ENCODE measurements around the gene TRIP4. TPM values are rescaled to one million over a fixed set of nuclear protein-coding genes. Genes with fewer than 3 reads are reported as not detected.
A peak's percentile ranks its signal among the peaks of the same experiment; 100 is the strongest.

TRIP4 gene
- total and polyA plus RNA-seq, 9 of the 15 experiments (the other 6 are each of a cell fraction or from before 2014, with no cell fraction given) = 7.6 to 23.3 (median 16.7) TPM

GRCh38 chr15:64387562-64388168 lies at the start of gene TRIP4 (continued):
- TF ChIP-seq USF1 (CRISPR knock-in tag; IDR thresholded peaks at IDR 0.05) (no peak; the same call in 1 of the 2 replicates), ARNT (IDR thresholded peaks at IDR 0.05) (peak; percentile 94 to 96), TRIM28 (IDR thresholded peaks at IDR 0.05) (peak; percentile 65; the same call in 1 of the 2 replicates), ID3 (CRISPR knock-in tag; IDR thresholded peaks at IDR 0.05) (no peak), ID3 (tag; IDR thresholded peaks at IDR 0.05) (peak; percentile 93), ZNF766 (CRISPR knock-in tag; conservative IDR thresholded peaks at IDR 0.05) (peak; percentile 69), ZBTB40 (IDR thresholded peaks at IDR 0.05) (peak; percentile 99), ZBTB40 (CRISPR knock-in tag; IDR thresholded peaks at IDR 0.05) (no peak), SAP30 (IDR thresholded peaks at IDR 0.05; ENCODE audit: borderline replicate concordance, insufficient read depth, low read depth, low read length, poor library complexity, severe bottlenecking) (peak; percentile 96), ARID3B (CRISPR knock-in tag; IDR thresholded peaks at IDR 0.05; ENCODE audit: borderline replicate concordance) (0 out of 2 replicates have a peak, but pooled peaks have one; percentile 30), ZSCAN32 (CRISPR knock-in tag; IDR thresholded peaks at IDR 0.05) (no peak), RAD21 (CRISPR knock-in tag; conservative IDR thresholded peaks at IDR 0.05 in 1 of 2, IDR thresholded peaks at IDR 0.05 in 1 of 2) (peak in 1 of 2 experiments; percentile 49; a peak in 3 of 4 replicates), PTBP1 (IDR thresholded peaks at IDR 0.05; ENCODE audit: low read depth, low read length) (no peak), ZNF347 (CRISPR knock-in tag; IDR thresholded peaks at IDR 0.05; ENCODE audit: low read depth) (no peak), RAD51 (IDR thresholded peaks at IDR 0.05; ENCODE audit: borderline replicate concordance, low read depth) (peak; percentile 62; the same call in 1 of the 2 replicates), NFATC3 (IDR thresholded peaks at IDR 0.05) (peak; percentile 76; the same call in 1 of the 2 replicates)

All from K562 (cell line).